ENCODE measurements around the gene YPEL1. TPM values are rescaled to one million over a fixed set of nuclear protein-coding genes. Genes with fewer than 3 reads are reported as not detected.

YPEL1 gene
- total and polyA plus RNA-seq, 10 of the 15 experiments (the other 5 are each of a cell fraction or from before 2014, with no cell fraction given), result 0.13 to 5.0 (median 1.6) TPM

- TF ChIP-seq ZNF274 (IDR thresholded peaks at IDR 0.05; ENCODE audit: insufficient read depth, insufficient read length) (no peak), TARDBP (IDR thresholded peaks at IDR 0.05; ENCODE audit: borderline replicate concordance) (no peak), POU2F2 (IDR thresholded peaks at IDR 0.05; ENCODE audit: borderline replicate concordance, low read depth, low read length) (no peak), YY1 (IDR thresholded peaks at IDR 0.05; ENCODE audit: low read depth, low read length) (no peak), JUND (IDR thresholded peaks at IDR 0.05; ENCODE audit: low read depth, low read length) (no peak), GATAD2B (conservative IDR thresholded peaks at IDR 0.05; ENCODE audit: low read depth) (no peak), ATF2 (IDR thresholded peaks at IDR 0.05; ENCODE audit: low read length) (no peak), STAT1 (conservative IDR thresholded peaks at IDR 0.05) (no peak), HCFC1 (IDR thresholded peaks at IDR 0.05; ENCODE audit: low read length) (no peak), ATF7 (IDR thresholded peaks at IDR 0.05; ENCODE audit: low read depth) (no peak)
- TF ChIP-seq, protein P1, sequence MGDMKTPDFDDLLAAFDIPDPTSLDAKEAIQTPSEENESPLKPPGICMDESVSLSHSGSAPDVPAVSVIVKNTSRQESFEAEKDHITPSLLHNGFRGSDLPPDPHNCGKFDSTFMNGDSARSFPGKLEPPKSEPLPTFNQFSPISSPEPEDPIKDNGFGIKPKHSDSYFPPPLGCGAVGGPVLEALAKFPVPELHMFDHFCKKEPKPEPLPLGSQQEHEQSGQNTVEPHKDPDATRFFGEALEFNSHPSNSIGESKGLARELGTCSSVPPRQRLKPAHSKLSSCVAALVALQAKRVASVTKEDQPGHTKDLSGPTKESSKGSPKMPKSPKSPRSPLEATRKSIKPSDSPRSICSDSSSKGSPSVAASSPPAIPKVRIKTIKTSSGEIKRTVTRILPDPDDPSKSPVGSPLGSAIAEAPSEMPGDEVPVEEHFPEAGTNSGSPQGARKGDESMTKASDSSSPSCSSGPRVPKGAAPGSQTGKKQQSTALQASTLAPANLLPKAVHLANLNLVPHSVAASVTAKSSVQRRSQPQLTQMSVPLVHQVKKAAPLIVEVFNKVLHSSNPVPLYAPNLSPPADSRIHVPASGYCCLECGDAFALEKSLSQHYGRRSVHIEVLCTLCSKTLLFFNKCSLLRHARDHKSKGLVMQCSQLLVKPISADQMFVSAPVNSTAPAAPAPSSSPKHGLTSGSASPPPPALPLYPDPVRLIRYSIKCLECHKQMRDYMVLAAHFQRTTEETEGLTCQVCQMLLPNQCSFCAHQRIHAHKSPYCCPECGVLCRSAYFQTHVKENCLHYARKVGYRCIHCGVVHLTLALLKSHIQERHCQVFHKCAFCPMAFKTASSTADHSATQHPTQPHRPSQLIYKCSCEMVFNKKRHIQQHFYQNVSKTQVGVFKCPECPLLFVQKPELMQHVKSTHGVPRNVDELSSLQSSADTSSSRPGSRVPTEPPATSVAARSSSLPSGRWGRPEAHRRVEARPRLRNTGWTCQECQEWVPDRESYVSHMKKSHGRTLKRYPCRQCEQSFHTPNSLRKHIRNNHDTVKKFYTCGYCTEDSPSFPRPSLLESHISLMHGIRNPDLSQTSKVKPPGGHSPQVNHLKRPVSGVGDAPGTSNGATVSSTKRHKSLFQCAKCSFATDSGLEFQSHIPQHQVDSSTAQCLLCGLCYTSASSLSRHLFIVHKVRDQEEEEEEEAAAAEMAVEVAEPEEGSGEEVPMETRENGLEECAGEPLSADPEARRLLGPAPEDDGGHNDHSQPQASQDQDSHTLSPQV (IDR thresholded peaks at IDR 0.05), result no peak
- TF ChIP-seq, protein P2, sequence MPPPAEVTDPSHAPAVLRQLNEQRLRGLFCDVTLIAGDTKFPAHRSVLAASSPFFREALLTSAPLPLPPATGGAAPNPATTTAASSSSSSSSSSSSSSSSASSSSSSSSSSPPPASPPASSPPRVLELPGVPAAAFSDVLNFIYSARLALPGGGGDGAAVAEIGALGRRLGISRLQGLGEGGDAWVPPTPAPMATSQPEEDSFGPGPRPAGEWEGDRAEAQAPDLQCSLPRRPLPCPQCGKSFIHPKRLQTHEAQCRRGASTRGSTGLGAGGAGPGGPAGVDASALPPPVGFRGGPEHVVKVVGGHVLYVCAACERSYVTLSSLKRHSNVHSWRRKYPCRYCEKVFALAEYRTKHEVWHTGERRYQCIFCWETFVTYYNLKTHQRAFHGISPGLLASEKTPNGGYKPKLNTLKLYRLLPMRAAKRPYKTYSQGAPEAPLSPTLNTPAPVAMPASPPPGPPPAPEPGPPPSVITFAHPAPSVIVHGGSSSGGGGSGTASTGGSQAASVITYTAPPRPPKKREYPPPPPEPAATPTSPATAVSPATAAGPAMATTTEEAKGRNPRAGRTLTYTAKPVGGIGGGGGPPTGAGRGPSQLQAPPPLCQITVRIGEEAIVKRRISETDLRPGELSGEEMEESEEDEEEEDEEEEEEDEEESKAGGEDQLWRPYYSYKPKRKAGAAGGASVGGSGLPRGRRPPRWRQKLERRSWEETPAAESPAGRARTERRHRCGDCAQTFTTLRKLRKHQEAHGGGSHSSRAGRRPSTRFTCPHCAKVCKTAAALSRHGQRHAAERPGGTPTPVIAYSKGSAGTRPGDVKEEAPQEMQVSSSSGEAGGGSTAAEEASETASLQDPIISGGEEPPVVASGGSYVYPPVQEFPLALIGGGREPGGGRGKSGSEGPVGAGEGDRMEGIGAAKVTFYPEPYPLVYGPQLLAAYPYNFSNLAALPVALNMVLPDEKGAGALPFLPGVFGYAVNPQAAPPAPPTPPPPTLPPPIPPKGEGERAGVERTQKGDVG (CRISPR knock-in tag; IDR thresholded peaks at IDR 0.05), result no peak
Observed at GRCh38 chr22:21688341-21688705, 47.3 kb downstream of the YPEL1 start (continued).

Data from GM12878 (cell line).